ENCODE data around the gene HNF1A.

Gene HNF1A

DNA sequence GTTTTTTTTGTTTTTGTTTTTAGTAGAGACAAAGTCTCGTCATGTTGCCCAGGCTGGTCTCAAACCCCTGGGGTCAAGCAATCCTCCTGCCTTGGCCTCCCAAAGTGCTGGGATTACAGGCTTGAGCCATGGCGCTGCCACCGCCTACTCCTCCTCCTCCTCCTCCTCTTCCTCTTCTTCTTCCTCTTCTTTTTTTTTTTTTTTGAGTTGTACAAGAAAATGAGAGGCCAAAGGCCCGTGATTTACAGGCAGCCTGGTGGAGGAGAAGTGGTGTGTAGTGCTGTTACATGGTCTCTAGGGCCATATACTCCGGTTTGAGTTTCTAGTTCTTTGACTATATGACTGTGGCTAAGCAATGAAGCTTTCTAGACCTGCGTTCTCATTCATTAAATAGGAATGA is 44.6 kb upstream of the HNF1A start:
- Histone ChIP-seq H3K4me3 (ENCODE audit: low read length) (no peak overlapping the region), H3K18ac (ENCODE audit: low read length) (no peak overlapping the region), H3K56ac (ENCODE audit: low read length) (no peak overlapping the region), H3K79me2 (ENCODE audit: control insufficient read depth, insufficient read depth, low read length) (no peaks in the 10 kb centered on the region), H2AK5ac (ENCODE audit: low read length) (no peak overlapping the region), H3K36me3 (ENCODE audit: control insufficient read depth, insufficient read depth, low read length) (no peaks in the 10 kb centered on the region), H2BK15ac (replicated peaks; ENCODE audit: low read depth) (no peak overlapping the region), H4K5ac (ENCODE audit: low read length) (no peak overlapping the region), H3K27ac (ENCODE audit: low read depth, low read length) (no peak overlapping the region), H3K4ac (ENCODE audit: low read depth, low read length) (no peak overlapping the region), H3K27me3 (ENCODE audit: insufficient read depth, low read length, poor library complexity) (no peaks in the 10 kb centered on the region), H3K9ac (ENCODE audit: low read length) (no peak overlapping the region), H2BK120ac (ENCODE audit: low read depth, low read length) (no peak overlapping the region), H3K79me1 (ENCODE audit: low read length) (no peaks in the 10 kb centered on the region), H3K4me1 (ENCODE audit: control insufficient read depth, low read depth, low read length) (no peaks in the 10 kb centered on the region), H3K4me2 (ENCODE audit: low read length) (no peak overlapping the region), H4K8ac (ENCODE audit: low read depth, low read length) (no peak overlapping the region), H2BK5ac (ENCODE audit: low read length) (no peak overlapping the region), H3K23ac (ENCODE audit: low read length) (no peak overlapping the region)
- no peak for DNase-seq
- WGBS (ENCODE audit: extremely low coverage, insufficient coverage, low lambda C conversion rate) = no CpG with 5 or more reads among the region's 6 CpGs

DNA sequence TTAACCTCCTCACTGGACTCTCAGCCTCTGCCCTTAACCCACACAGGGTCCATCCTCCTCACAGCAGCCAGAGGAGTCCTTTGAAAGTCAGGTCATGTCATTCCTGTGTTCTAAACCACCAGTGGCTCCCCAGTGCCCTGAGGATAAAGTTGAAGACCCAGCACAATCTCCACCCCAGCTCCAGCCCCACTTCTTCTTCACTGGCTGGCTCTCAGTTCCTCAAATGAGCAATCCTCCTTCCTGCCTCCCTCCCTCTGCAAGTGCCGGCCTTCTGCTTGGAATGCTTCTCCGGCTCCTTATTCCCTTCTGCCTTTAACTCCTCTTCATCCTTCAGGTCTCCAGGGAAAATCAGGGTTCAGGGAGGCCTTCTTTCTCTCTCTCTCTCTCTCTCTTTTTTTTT is 42.1 kb upstream of the HNF1A start:
- H2AK5ac ChIP-seq (ENCODE audit: low read length) = no peak overlapping the region
- no peak overlapping the region for H3K4me3 ChIP-seq (ENCODE audit: low read length)
- H3K4ac ChIP-seq (ENCODE audit: low read depth, low read length) = no peak overlapping the region
- H3K18ac ChIP-seq (ENCODE audit: low read length) = no peak overlapping the region
- no peak overlapping the region for H3K9ac ChIP-seq (ENCODE audit: low read length)
- H3K27ac ChIP-seq (ENCODE audit: low read depth, low read length) = no peak overlapping the region
- H3K4me1 ChIP-seq (ENCODE audit: control insufficient read depth, low read depth, low read length) = no peaks in the 10 kb centered on the region
- H2BK5ac ChIP-seq (ENCODE audit: low read length) = no peak overlapping the region
- no peak overlapping the region for H4K8ac ChIP-seq (ENCODE audit: low read depth, low read length)
- DNase-seq = no peak
- no peak overlapping the region for H3K56ac ChIP-seq (ENCODE audit: low read length)
- H3K79me2 ChIP-seq (ENCODE audit: control insufficient read depth, insufficient read depth, low read length) = no peaks in the 10 kb centered on the region
- H2BK120ac ChIP-seq (ENCODE audit: low read depth, low read length) = no peak overlapping the region
- no peaks in the 10 kb centered on the region for H3K36me3 ChIP-seq (ENCODE audit: control insufficient read depth, insufficient read depth, low read length)
- H4K5ac ChIP-seq (ENCODE audit: low read length) = no peak overlapping the region
- no CpG with 5 or more reads among the region's 2 CpGs for WGBS (ENCODE audit: extremely low coverage, insufficient coverage, low lambda C conversion rate)
- no peaks in the 10 kb centered on the region for H3K79me1 ChIP-seq (ENCODE audit: low read length)
- no peak overlapping the region for H3K4me2 ChIP-seq (ENCODE audit: low read length)
- H2BK15ac ChIP-seq (replicated peaks; ENCODE audit: low read depth) = no peak overlapping the region
- H3K23ac ChIP-seq (ENCODE audit: low read length) = no peak overlapping the region
- H3K27me3 ChIP-seq (ENCODE audit: insufficient read depth, low read length, poor library complexity) = no peaks in the 10 kb centered on the region

DNA sequence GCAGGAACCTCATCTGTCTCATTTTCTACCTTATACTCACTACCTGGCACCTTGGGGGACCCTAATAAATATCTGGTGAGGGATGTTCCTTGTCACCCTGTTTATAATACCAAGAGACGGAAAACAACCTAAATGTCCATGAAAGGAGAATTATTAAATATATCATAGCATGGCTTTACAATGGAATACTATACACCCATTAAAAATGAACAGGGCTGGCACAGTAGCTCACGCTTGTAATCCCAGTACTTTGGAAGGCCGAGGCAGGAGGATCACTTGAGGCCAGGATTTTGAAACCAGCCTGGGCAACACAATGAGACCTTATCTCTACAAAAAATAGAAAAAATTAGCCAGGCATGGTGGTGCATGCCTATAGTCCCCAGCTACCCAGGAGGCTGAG is 39.8 kb upstream of the HNF1A start:
- H3K4me3 ChIP-seq (ENCODE audit: low read length) = no peak overlapping the region
- no peaks in the 10 kb centered on the region for H3K79me1 ChIP-seq (ENCODE audit: low read length)
- H2BK15ac ChIP-seq (replicated peaks; ENCODE audit: low read depth) = no peak overlapping the region
- no peak overlapping the region for H3K4ac ChIP-seq (ENCODE audit: low read depth, low read length)
- H4K5ac ChIP-seq (ENCODE audit: low read length) = no peak overlapping the region
- H4K8ac ChIP-seq (ENCODE audit: low read depth, low read length) = no peak overlapping the region
- no peak for DNase-seq
- no peak overlapping the region for H2BK120ac ChIP-seq (ENCODE audit: low read depth, low read length)
- no peaks in the 10 kb centered on the region for H3K79me2 ChIP-seq (ENCODE audit: control insufficient read depth, insufficient read depth, low read length)
- H3K36me3 ChIP-seq (ENCODE audit: control insufficient read depth, insufficient read depth, low read length) = no peaks in the 10 kb centered on the region
- H3K23ac ChIP-seq (ENCODE audit: low read length) = no peak overlapping the region
- no peak overlapping the region for H3K18ac ChIP-seq (ENCODE audit: low read length)
- H2AK5ac ChIP-seq (ENCODE audit: low read length) = no peak overlapping the region
- no peak overlapping the region for H3K27ac ChIP-seq (ENCODE audit: low read depth, low read length)
- WGBS (ENCODE audit: extremely low coverage, insufficient coverage, low lambda C conversion rate) = no CpG with 5 or more reads among the region's 3 CpGs
- H3K4me2 ChIP-seq (ENCODE audit: low read length) = no peak overlapping the region
- no peaks in the 10 kb centered on the region for H3K4me1 ChIP-seq (ENCODE audit: control insufficient read depth, low read depth, low read length)
- H3K56ac ChIP-seq (ENCODE audit: low read length) = no peak overlapping the region
- no peaks in the 10 kb centered on the region for H3K27me3 ChIP-seq (ENCODE audit: insufficient read depth, low read length, poor library complexity)
- H2BK5ac ChIP-seq (ENCODE audit: low read length) = no peak overlapping the region
- no peak overlapping the region for H3K9ac ChIP-seq (ENCODE audit: low read length)

DNA sequence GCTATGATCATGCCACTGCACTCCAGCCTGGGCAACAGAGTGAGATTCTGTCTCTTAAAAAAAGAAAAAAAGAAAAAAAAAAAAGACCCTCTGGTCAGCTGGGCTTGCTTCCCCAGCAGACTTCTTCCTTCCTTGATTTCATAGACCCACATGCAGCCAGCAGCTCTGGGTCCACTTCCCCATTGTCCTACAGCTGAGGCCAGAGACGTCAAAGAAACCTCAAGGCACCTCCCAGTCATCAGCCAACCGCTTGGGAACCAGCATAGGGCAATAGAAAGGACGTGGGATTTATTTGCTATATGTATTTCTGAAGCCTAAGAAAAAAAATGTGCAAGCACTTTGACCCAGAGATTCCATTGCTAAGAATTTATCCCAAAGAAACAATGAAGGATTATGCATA is 38.8 kb upstream of the HNF1A start:
- Histone ChIP-seq H3K36me3 (ENCODE audit: control insufficient read depth, insufficient read depth, low read length) (no peaks in the 10 kb centered on the region), H3K27ac (ENCODE audit: low read depth, low read length) (no peak overlapping the region), H2AK5ac (ENCODE audit: low read length) (no peak overlapping the region), H3K4me1 (ENCODE audit: control insufficient read depth, low read depth, low read length) (no peaks in the 10 kb centered on the region), H2BK5ac (ENCODE audit: low read length) (no peak overlapping the region), H3K79me1 (ENCODE audit: low read length) (no peaks in the 10 kb centered on the region), H3K4ac (ENCODE audit: low read depth, low read length) (no peak overlapping the region), H2BK15ac (replicated peaks; ENCODE audit: low read depth) (no peak overlapping the region), H3K4me3 (ENCODE audit: low read length) (no peak overlapping the region), H3K4me2 (ENCODE audit: low read length) (no peak overlapping the region), H3K23ac (ENCODE audit: low read length) (no peak overlapping the region), H3K56ac (ENCODE audit: low read length) (no peak overlapping the region), H3K18ac (ENCODE audit: low read length) (no peak overlapping the region), H2BK120ac (ENCODE audit: low read depth, low read length) (no peak overlapping the region), H4K8ac (ENCODE audit: low read depth, low read length) (no peak overlapping the region), H3K79me2 (ENCODE audit: control insufficient read depth, insufficient read depth, low read length) (no peaks in the 10 kb centered on the region), H3K9ac (ENCODE audit: low read length) (no peak overlapping the region), H3K27me3 (ENCODE audit: insufficient read depth, low read length, poor library complexity) (no peaks in the 10 kb centered on the region), H4K5ac (ENCODE audit: low read length) (no peak overlapping the region)
- no CpG with 5 or more reads among the region's 3 CpGs for WGBS (ENCODE audit: extremely low coverage, insufficient coverage, low lambda C conversion rate)
- no peak for DNase-seq

DNA sequence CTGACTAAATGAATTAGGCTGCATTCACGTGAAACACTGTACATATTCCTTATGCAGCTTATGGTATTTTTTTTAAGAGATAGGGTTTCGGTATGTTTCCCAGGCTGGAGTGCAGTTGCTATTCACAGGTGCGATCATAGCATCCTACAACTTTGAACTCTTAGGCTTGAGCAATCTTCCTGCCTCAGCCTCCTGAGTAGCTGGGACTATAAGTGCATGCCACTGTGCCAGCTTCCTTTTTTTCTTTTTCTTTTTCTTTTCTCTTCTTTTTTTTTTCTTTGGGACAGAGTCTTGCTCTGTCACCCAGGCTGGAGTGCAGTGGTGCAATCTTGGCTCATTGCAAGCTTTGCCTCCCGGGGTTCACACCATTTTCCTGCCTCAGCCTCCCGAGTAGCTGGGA is 38.3 kb upstream of the HNF1A start:
- Histone ChIP-seq H3K56ac (ENCODE audit: low read length) (no peak overlapping the region), H3K23ac (ENCODE audit: low read length) (no peak overlapping the region), H3K9ac (ENCODE audit: low read length) (no peak overlapping the region), H3K36me3 (ENCODE audit: control insufficient read depth, insufficient read depth, low read length) (no peaks in the 10 kb centered on the region), H3K18ac (ENCODE audit: low read length) (no peak overlapping the region), H2BK15ac (replicated peaks; ENCODE audit: low read depth) (no peak overlapping the region), H3K27me3 (ENCODE audit: insufficient read depth, low read length, poor library complexity) (no peaks in the 10 kb centered on the region), H4K8ac (ENCODE audit: low read depth, low read length) (no peak overlapping the region), H3K4ac (ENCODE audit: low read depth, low read length) (no peak overlapping the region), H3K4me1 (ENCODE audit: control insufficient read depth, low read depth, low read length) (no peaks in the 10 kb centered on the region), H3K79me2 (ENCODE audit: control insufficient read depth, insufficient read depth, low read length) (no peaks in the 10 kb centered on the region), H3K4me3 (ENCODE audit: low read length) (no peak overlapping the region), H3K4me2 (ENCODE audit: low read length) (no peak overlapping the region), H2BK120ac (ENCODE audit: low read depth, low read length) (no peak overlapping the region), H4K5ac (ENCODE audit: low read length) (no peak overlapping the region), H2BK5ac (ENCODE audit: low read length) (no peak overlapping the region), H2AK5ac (ENCODE audit: low read length) (no peak overlapping the region), H3K79me1 (ENCODE audit: low read length) (no peaks in the 10 kb centered on the region), H3K27ac (ENCODE audit: low read depth, low read length) (no peak overlapping the region)
- WGBS (ENCODE audit: extremely low coverage, insufficient coverage, low lambda C conversion rate) = no CpG with 5 or more reads among the region's 5 CpGs
- DNase-seq = no peak

DNA sequence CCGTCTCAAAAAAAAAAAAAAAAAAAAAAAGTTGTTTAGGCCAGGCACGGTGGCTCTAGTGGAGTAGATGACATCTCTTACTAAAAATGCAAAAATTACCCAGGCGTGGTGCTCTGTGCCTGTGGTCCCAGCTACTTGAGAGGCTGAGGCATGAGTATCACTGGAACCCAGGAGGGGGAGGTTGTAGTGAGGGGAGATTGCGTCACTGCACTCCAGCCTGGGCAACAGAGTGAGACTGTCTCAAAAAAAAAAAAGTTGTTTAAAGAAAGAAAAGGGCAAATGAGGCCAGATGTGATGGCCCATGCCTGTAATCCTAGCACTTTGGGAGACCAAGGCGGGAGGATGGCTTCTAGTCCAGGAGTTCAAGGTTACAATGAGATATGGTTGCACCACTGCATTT is 37.5 kb upstream of the HNF1A start:
- WGBS (ENCODE audit: extremely low coverage, insufficient coverage, low lambda C conversion rate) = no CpG with 5 or more reads among the region's 5 CpGs
- H3K56ac ChIP-seq (ENCODE audit: low read length) = no peak overlapping the region
- no peaks in the 10 kb centered on the region for H3K27me3 ChIP-seq (ENCODE audit: insufficient read depth, low read length, poor library complexity)
- no peak overlapping the region for H2AK5ac ChIP-seq (ENCODE audit: low read length)
- H3K4me3 ChIP-seq (ENCODE audit: low read length) = no peak overlapping the region
- DNase-seq = no peak
- no peak overlapping the region for H3K23ac ChIP-seq (ENCODE audit: low read length)
- no peak overlapping the region for H4K5ac ChIP-seq (ENCODE audit: low read length)
- no peak overlapping the region for H3K4me2 ChIP-seq (ENCODE audit: low read length)
- H3K9ac ChIP-seq (ENCODE audit: low read length) = no peak overlapping the region
- no peaks in the 10 kb centered on the region for H3K36me3 ChIP-seq (ENCODE audit: control insufficient read depth, insufficient read depth, low read length)
- H3K18ac ChIP-seq (ENCODE audit: low read length) = no peak overlapping the region
- H3K79me2 ChIP-seq (ENCODE audit: control insufficient read depth, insufficient read depth, low read length) = no peaks in the 10 kb centered on the region
- H3K27ac ChIP-seq (ENCODE audit: low read depth, low read length) = no peak overlapping the region
- H3K4ac ChIP-seq (ENCODE audit: low read depth, low read length) = no peak overlapping the region
- H2BK15ac ChIP-seq (replicated peaks; ENCODE audit: low read depth) = no peak overlapping the region
- H4K8ac ChIP-seq (ENCODE audit: low read depth, low read length) = no peak overlapping the region
- no peak overlapping the region for H2BK5ac ChIP-seq (ENCODE audit: low read length)
- no peak overlapping the region for H2BK120ac ChIP-seq (ENCODE audit: low read depth, low read length)
- no peaks in the 10 kb centered on the region for H3K79me1 ChIP-seq (ENCODE audit: low read length)
- H3K4me1 ChIP-seq (ENCODE audit: control insufficient read depth, low read depth, low read length) = no peaks in the 10 kb centered on the region
